ENCODE results near the gene SLC1A4. TPM values are rescaled to one million over a fixed set of nuclear protein-coding genes. Genes with fewer than 3 reads are reported as not detected.

Gene SLC1A4
- total RNA-seq, 1 experiment from 2014 or later: 22.9 TPM

DNA sequence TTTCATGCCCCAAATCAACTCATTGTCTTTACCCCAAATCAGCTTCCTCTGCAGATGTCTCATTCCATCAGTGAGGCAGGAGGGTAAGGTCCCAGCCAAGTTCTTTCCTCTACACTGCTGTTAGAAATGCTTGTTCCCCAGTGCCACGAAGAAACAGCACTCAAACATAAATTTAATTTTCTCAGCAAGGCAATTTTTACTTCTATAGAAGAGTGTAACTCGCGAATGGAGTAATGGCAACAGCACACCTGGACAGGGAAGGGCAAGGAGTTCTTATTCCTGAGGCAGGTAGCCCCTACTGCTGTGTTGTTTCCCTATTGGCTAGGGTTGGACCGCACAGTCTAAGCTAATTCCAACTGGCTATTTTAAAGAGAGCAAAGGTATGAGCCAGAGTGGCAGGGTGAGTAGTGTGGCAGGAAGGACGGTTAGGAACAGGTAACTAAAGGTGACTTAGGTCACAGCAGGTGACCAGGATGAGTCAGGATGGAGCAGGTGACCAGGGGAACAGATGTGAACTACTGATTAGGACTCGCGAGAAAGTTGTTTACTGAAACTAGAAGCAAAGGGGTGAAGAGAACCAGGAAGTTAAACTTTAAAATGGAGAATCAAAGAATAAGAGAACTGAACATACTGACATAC is 55.0 kb downstream of the SLC1A4 start:
- Mint-ChIP-seq H3K27me3 (ENCODE audit: unreplicated experiment) (no peaks in the 10 kb centered on the region), H3K4me3 (ENCODE audit: low read depth, unreplicated experiment) (no peak overlapping the region), H3K36me3 (ENCODE audit: insufficient read depth, unreplicated experiment) (no peaks in the 10 kb centered on the region), H3K9me3 (ENCODE audit: low read depth, unreplicated experiment) (peaks cover 5% of the 10 kb centered on the region), H3K27ac (ENCODE audit: unreplicated experiment) (no peak overlapping the region), H3K4me1 (ENCODE audit: low read depth, unreplicated experiment) (peaks cover 7% of the 10 kb centered on the region)
- intact Hi-C loops (cut with micrococcal nuclease; ENCODE audit: unreplicated experiment): loop anchor here (5.0 kb wide), 1 partner anchor 528 kb away; no protein-coding TSS in a partner anchor
- no peak for DNase-seq
- TF ChIP-seq, protein P1, sequence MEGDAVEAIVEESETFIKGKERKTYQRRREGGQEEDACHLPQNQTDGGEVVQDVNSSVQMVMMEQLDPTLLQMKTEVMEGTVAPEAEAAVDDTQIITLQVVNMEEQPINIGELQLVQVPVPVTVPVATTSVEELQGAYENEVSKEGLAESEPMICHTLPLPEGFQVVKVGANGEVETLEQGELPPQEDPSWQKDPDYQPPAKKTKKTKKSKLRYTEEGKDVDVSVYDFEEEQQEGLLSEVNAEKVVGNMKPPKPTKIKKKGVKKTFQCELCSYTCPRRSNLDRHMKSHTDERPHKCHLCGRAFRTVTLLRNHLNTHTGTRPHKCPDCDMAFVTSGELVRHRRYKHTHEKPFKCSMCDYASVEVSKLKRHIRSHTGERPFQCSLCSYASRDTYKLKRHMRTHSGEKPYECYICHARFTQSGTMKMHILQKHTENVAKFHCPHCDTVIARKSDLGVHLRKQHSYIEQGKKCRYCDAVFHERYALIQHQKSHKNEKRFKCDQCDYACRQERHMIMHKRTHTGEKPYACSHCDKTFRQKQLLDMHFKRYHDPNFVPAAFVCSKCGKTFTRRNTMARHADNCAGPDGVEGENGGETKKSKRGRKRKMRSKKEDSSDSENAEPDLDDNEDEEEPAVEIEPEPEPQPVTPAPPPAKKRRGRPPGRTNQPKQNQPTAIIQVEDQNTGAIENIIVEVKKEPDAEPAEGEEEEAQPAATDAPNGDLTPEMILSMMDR (IDR thresholded peaks at IDR 0.05; ENCODE audit: unreplicated experiment): no peak
- CTCF ChIA-PET: no interaction called here
- no TSS peak for BruUV-seq (replicated peaks)

DNA sequence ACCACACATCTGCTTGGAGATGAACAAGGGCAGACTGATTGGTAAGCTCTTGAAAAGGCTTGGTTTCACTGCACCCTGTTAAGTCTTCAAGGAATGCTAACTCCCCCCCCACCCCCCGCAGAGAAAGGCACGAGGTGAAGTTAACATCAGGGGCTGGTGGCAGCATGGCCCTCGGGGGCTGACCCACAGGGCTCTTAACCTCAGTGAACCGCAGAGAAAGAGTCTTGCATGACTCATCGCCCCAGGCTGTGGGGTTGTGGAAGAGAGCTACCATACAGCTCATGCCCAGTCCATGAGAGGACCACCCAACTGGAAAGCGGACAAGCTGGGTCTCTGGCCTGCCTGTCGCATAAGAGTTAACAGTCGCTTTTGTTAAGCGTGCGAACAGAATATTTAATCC is 56.5 kb downstream of the SLC1A4 start:
- intact Hi-C loops (cut with micrococcal nuclease; ENCODE audit: unreplicated experiment): no loop called here
- Mint-ChIP-seq H3K9me3 (ENCODE audit: low read depth, unreplicated experiment) (peaks cover 5% of the 10 kb centered on the region), H3K4me1 (ENCODE audit: low read depth, unreplicated experiment) (peaks cover 1% of the 10 kb centered on the region), H3K27me3 (ENCODE audit: unreplicated experiment) (no peaks in the 10 kb centered on the region), H3K36me3 (ENCODE audit: insufficient read depth, unreplicated experiment) (no peaks in the 10 kb centered on the region), H3K4me3 (ENCODE audit: low read depth, unreplicated experiment) (no peak overlapping the region), H3K27ac (ENCODE audit: unreplicated experiment) (no peak overlapping the region)
- BruUV-seq (replicated peaks): no TSS peak
- DNase-seq: no peak
- TF ChIP-seq, protein P1 (IDR thresholded peaks at IDR 0.05; ENCODE audit: unreplicated experiment): no peak
- CTCF ChIA-PET: interaction anchor here (0.8 kb wide), 1 partner anchor 114 kb away, joined by 5 read pairs; no protein-coding TSS in a partner anchor

DNA sequence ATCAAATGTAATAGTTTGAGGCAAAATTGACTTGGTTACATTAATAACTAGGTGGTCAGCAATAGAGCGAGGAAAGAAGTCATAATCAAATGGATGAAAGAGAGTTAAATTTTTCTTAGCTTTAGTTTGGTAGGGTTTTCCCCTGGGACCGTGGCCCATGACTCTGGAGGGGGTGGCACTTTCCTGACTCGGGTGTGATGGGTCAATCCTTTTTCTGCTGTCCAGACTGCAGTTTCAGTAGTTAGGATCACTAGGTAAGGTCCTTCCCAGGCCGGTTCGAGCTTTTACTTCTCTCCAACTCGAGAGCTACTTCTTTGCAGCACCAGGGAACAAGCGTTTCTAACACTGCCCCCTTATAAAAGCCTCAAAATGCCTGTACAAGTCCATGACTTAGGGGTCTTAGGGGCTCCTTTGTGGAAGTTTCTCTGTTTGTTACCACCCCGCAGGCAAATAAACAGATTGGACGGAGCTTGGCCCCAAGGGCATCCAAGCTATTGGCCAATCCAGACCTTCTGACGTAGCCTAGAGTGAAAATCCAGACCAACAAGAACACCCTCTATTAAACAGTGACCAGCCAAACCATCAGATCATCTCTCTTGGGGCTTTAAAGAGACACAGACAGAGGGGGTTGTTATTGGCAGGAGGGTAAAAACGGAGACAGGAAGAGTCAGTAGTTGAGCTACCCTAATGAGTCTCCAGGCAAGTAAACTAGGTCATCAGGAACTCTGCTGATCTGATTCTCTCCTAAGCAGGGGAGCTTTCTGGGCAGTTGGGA is 57.6 kb downstream of the SLC1A4 start:
- H3K27ac Mint-ChIP-seq (ENCODE audit: unreplicated experiment): peak overlapping the region; percentile 16
- no peaks in the 10 kb centered on the region for H3K4me1 Mint-ChIP-seq (ENCODE audit: low read depth, unreplicated experiment)
- peaks cover 5% of the 10 kb centered on the region for H3K9me3 Mint-ChIP-seq (ENCODE audit: low read depth, unreplicated experiment)
- BruUV-seq (replicated peaks): no TSS peak
- H3K36me3 Mint-ChIP-seq (ENCODE audit: insufficient read depth, unreplicated experiment): no peaks in the 10 kb centered on the region
- CTCF ChIA-PET: interaction anchor here (0.7 to 1.7 kb wide), 2 partner anchors 9 to 808 kb away, joined by 4 to 5 read pairs; partner anchors contain the start of gene CEP68
- DNase-seq: no peak
- no peak overlapping the region for H3K4me3 Mint-ChIP-seq (ENCODE audit: low read depth, unreplicated experiment)
- H3K27me3 Mint-ChIP-seq (ENCODE audit: unreplicated experiment): no peaks in the 10 kb centered on the region
- intact Hi-C loops (cut with micrococcal nuclease; ENCODE audit: unreplicated experiment): no loop called here
- TF ChIP-seq, protein P1 (IDR thresholded peaks at IDR 0.05; ENCODE audit: unreplicated experiment): no peak

DNA sequence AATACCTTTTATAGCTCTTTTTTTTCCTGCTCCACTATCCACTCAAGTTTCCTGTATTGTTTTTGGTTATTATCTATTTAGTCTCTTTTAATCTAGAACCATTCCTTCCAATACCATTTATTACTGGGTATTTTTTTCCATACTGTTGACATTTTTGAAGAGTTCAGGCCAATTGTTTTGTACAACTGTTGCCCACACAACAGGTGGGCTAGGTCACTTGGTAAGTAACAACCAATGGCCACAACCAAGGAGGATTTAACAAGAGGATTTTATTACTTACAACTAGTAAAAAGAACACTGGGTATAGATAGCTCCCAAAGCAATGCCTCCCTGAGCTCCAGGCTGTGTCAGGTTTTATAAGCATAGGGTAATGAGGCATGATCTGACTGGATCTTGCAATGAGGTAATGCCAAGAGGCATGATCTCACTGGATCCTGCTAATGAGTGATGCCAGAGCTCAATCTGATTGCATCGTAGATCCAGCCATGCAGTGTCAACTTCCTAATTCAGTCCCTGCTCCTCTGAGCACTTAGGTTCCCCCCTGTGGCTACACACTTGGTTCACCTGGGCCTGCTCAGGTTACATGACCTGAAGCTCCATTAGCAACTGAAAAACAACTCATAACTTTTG is 59.9 kb downstream of the SLC1A4 start:
- H3K4me1 Mint-ChIP-seq (ENCODE audit: low read depth, unreplicated experiment): no peaks in the 10 kb centered on the region
- intact Hi-C loops (cut with micrococcal nuclease; ENCODE audit: unreplicated experiment): no loop called here
- H3K9me3 Mint-ChIP-seq (ENCODE audit: low read depth, unreplicated experiment): peaks cover 4% of the 10 kb centered on the region
- no peaks in the 10 kb centered on the region for H3K36me3 Mint-ChIP-seq (ENCODE audit: insufficient read depth, unreplicated experiment)
- H3K27me3 Mint-ChIP-seq (ENCODE audit: unreplicated experiment): no peaks in the 10 kb centered on the region
- no peak overlapping the region for H3K4me3 Mint-ChIP-seq (ENCODE audit: low read depth, unreplicated experiment)
- DNase-seq: no peak
- CTCF ChIA-PET: no interaction called here
- no TSS peak for BruUV-seq (replicated peaks)
- H3K27ac Mint-ChIP-seq (ENCODE audit: unreplicated experiment): no peak overlapping the region
- TF ChIP-seq, protein P1 (IDR thresholded peaks at IDR 0.05; ENCODE audit: unreplicated experiment): no peak
